Activated naive CD4-positive, alpha-beta T cell (primary cell): ENCODE data around the gene NDUFS2.
"Not testable (repeated sequence)": the region's sequence is repeated elsewhere in the genome, so short reads cannot be mapped to it uniquely, and the experiment has no call there.

ENCODE experiments used
- DNase-seq, 4 experiments: peaks; one replicate each; lab custom pipeline; 2025; lab: John Stamatoyannopoulos, UW

NDUFS2 gene

DNA sequence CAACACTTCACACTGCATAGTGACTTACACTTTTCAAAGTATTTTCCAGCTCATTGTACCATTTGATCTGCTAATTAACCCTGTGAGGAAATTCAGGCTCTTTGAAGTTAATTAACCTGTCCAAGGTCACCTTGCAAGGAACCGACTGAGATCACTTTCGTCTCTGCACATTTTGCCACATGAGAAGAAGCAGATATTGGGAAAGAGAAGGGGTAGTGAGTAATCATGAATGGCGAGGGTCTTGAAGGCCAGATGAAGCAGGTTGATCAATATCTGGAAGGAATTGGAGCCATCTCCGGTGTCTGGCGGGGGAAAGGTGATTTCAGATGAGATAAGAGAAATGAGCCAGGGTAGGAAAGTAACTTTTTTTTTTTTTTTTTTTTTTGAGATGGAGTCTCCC is 17.8 kb downstream of the NDUFS2 start:
- DNase-seq: no peak

DNA sequence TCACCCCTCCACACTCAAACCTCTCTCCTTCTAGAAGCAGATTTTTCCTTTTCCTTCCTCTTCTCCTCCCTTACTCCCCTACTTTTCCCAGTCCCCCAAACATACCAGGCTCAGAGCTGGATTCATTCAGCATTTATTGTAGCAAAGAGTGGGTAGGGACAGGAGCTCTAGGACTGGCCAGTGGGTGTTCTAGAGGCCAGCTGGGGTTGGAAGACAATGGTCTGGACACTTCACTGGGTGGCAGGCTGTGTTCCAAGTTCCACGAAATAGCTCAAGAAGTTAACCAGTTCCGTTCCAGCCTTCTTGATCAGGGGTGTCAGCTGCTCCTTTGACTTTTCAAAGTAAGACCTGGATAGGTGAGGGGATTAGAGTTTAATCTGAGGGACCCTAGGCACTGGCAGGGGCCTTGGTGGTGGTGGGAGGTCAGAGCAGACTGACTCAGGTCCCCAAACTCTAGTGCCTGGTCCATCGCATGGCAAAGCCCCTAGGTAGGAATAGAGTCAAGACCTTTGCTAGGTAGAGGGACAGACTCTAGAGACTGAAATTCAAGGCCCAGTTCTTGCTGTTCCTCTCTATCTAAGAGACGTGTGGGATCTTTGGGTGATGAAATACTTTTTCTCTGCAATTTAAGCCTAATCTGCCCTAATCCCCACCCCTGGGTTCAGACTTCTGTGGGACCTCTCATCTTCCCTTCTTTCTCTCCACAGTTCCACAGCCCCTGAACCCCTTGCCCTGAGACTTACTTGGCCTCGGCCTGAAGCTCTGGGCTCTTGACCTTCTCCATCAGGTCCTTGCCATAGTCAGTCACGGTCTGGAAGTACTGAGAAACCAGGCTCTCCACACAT is 20.2 kb downstream of the NDUFS2 start:
- DNase-seq: no peak

DNA sequence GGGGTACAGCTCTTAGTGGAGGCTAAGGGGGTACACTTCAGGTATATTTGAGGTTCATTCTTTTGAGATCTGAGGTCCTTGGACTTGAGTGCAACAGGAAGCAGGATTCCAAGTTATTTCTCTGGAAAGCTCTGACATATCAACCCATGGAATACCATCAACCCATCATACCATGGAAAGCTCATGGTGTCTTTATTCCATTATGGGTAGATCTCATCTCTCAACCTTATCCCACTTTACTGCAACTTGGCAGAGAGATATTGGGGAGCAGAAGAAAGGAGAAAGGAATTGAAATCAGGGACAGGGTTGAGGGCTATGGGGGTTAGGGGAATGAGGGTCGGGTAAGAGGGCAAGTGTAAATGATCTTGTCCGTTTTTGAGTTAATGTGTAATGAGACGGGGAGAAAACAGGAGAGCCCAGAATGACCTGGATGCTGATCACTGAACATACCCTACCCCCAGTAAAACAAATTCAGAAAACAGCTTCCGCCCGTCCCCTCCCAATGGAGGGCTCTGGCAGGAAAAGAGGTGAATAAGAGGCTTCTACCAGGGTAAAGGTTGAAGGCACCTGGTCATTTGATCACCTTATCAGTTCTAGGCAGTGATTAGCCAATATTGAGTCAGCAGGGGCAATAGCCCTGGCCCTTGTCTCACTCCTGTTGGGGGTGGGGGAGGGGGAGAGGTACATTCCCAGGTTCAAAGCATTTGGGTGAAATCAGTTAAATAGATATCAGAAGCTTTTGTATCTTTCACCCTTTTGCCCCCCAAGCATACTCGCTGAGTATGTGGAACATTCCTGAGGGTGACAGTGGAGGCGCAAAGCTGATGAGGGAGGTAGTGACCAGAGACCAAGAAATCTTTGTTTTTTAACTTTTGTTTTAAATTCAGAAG is 21.9 kb downstream of the NDUFS2 start:
- no peak for DNase-seq

DNA sequence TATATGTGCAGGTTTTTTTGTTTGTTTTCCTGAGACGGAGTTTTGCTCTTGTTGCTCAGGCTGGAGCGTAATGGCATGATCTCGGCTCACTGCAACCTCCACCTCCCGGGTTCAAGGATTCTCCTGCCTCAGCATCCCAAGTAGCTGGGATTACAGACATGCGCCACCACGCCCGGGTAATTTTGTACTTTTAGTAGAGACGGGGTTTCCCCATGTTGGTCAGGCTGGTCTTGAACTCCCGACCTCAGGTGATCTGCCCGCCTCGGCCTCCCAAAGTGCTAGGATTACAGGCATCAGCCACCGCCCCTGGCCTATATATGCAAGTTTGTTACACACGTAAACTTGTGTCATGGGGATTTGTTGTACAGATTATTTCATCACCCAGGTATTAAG is 22.5 kb downstream of the NDUFS2 start:
- not testable (repeated sequence) for DNase-seq

DNA sequence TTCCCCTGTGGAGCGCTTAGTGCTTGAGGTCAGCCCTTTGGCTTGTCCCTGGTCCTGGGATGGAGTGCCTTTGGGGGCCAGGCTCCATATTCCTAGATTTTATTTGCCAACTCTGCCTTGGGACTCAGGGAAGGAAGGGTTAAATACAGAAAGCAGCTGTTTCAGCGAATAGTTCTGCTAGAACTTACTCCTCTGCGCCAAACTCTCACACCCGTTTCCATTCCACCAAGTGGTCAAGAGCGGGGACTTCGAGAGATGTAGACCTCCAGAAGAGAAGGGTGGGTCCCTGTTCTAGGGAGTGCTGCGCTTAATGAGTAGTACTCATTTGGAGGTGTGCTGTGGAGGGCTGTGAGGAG is 23.0 kb downstream of the NDUFS2 start:
- no peak for DNase-seq

DNA sequence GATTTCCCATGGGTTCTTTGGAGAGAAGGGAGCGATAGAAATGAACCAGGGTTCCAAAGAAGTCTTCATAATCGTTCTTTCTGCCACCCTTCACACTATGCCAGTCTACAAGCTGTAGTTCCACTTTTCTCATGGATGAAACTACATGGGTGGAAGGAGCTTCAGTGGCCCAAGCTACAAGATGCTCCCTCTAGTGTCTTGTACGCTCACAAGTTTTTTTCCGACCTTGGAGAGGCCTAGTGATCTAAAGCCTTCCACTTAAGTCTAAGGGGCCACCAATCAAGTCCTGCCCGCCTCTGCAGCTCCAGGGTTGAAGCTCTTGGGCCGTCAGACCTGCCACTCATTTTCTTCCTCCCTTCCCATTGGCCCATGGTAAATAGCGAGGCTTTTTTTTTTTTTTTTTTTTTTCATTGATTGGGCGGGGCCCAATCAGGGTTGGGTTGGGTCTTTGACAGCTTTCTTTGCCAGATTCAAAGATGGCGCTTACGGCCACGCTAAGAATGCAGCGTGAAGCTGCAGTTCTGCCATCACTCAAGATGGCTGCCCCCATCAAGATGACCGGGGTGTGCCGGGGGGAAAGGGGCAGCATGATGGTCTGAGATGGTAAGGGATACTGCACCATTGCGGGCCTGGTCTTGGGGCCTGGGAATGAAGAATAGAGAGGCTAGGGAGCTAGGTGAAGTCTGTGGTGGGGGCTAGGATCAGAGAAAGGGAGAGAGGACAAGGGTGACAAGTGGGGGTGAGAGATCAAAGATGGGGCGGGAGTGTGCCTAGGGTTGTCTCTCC is 23.6 kb downstream of the NDUFS2 start, which contains the start of gene TOMM40L:
TSS of gene TOMM40L (plus strand) at position 527 of the 786 bp plus-strand sequence. CDS start 430 bp downstream, outside the sequence.
- peak; percentile 54 to 79 (median 73) for DNase-seq

DNA sequence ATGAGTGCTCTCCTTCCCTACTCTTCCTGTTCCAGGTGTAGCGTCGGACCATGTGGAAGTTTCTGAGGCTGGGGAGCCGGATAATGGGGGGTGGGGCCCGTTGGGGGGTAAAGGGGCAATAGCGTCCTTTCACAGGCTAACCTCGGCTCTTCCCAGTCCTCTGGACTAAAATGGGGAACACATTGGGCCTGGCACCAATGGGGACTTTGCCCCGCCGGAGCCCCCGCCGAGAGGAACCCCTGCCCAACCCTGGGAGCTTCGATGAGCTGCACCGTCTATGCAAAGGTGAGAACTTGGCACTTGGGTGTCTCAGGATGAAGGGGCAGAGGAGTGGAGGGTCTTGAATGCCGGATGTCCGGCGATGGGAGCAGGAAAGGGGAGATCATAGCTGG is 24.1 kb downstream of the NDUFS2 start:
- DNase-seq: no peak

DNA sequence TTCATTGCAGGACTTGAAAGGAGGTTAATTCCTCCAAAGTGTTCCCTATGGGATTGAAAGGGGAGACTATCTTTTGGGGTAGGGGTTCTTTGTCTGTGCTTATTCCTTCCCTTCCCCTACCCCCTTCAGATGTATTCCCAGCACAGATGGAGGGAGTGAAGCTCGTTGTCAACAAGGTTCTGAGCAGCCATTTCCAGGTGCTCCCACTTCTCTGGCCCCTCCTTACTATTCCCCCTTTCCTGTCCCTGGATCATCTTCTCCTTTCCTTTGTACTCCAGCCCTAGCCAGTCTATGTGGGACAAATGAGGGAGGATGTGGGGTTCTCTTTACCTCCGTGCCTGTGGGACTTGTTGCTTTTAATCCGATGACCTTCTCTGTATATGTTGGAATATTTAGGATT is 24.6 kb downstream of the NDUFS2 start:
- DNase-seq: no peak

DNA sequence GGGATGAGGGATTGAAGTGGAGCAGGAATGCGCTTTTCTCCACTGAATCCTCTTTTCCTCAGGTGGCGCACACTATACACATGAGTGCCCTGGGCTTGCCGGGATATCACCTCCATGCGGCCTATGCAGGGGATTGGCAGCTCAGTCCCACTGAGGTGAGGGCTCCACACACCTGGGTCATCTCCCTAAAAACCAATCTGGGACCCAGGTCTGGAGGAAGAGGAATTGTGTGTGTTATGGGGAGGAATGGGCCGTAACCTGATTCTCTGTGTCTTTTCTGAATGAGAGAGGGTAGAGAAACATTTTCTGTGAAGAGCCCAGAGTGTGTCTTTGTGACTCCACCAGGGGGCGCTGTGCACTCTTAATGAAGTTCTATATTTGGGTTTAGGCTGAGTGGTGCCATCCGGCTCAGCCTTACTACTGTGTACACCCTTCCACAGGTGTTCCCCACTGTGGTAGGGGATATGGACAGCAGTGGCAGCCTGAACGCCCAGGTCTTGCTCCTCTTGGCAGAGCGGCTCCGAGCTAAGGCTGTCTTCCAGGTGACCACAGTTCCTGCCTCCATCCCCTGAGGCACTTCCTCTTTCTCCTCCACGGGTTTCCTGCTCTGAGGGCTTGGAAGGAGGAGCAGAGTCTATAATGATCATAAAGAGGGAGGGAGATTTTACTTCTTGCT is 25.2 kb downstream of the NDUFS2 start:
- DNase-seq: peak; percentile 79 to 89 (median 88)

DNA sequence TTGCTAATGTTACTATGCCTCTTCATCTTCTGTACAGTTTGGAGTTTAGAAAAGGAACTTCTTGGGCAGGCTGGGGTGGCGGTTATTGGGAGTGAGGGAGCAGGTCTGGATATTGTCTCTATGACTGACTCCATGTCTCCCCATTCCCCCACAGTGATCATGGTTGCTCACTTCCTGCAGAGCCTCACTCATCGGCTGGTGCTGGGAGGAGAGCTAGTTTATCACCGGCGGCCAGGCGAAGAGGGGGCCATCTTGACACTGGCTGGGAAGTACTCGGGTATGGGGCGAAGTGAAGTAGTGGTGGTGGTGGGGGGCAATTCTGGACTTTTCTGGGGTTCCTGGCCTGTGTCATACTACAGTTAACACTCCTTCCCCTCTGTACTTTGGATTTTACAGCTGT is 25.9 kb downstream of the NDUFS2 start:
- DNase-seq: no peak

DNA sequence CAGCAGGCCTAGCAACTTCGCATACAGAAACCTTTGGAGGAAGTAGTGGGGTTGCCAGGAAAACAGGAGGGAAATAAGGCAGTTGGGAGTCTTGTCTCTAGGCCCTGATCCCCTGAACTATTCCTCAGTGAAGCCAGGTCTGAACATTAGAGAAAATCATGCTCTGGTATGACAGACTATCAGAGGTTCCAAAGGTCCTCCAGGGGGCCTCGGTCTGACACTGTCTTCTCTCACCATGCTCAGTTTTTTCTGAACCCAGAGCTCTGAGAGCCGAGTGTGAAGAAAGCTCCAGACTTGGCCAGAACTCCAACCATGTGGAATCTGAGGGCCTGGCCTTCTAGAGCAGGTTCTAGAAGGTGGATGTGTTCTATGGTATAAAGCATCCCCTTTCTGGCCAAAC is 27.7 kb downstream of the NDUFS2 start:
- DNase-seq: no peak

DNA sequence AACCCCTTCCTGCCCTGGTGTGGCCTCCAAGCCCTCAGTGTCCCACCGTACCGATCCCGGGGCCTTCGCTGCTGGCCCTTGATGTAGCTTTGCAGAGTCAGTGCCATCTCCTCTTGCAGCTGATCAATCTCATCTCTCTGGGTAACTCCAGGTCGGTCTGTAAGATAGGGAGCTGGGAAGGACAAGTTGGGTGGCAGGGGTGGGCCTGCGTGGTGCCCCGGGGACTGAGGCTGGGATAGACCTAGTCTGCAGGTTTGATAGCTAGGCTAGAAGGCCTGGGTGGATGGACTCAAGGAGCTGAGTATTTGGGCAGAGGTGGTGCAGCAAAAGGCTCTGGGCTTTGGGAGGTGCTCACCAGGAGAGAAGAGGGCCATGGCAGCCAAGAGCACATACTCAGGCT is 28.6 kb downstream of the NDUFS2 start:
- no peak for DNase-seq

DNA sequence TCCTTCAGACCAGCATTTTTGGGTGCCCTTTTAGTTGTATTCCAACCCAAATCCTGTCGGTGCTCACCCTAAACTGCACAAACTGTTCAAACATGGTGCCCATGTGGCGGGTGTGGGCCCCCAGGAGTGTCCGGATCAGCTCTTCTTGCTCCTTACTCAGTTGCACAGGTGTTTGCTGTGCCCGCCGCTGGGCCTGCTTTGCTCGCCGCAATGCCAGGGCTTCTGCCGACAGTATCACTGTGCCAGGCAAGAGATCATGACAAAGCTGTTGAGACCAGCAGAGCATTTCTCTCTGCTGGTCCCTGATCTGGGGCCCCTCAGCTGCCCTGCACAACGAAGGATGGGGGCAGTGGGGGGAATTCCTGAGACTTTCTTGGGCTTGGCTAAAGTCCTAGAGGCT is 30.9 kb downstream of the NDUFS2 start:
- no peak for DNase-seq

DNA sequence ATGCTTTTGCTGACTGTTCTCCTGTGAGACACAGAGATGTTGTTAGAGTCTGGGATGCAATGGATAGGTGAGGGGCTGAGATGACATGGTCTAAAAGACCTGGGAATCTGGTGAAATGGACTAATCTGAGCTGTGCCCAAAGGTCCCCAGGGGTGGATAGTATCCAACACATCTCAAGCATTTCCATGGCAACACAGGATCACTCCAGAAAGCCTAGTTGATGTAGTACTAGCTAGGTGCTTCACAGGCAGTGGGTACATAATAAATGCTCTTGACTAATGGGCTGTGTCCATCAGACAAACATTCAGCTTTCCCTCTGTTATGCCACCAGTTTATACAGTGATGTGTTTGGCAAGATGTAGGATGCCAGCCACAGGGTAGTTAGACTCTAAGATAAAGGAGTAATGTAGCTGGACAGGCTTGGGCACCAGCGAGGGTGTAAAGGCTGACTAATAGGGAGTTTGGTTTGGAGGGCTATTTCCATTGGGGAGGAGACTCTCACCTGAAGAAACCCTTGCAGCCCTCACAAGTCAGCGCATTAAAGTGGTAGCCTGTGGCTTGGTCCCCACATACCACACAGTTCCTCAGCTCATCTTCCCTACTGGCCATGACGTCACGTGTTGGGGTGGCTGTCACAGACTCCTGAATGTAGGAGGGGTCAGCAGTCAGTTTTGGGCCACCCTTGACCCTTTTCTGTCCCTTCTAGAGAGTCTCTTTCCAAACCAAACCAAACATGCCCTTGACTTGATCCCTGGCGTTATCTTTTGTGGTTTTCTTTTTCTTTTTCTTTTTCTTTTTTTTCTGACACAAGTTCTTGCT is 34.0 kb downstream of the NDUFS2 start:
- no peak for DNase-seq

DNA sequence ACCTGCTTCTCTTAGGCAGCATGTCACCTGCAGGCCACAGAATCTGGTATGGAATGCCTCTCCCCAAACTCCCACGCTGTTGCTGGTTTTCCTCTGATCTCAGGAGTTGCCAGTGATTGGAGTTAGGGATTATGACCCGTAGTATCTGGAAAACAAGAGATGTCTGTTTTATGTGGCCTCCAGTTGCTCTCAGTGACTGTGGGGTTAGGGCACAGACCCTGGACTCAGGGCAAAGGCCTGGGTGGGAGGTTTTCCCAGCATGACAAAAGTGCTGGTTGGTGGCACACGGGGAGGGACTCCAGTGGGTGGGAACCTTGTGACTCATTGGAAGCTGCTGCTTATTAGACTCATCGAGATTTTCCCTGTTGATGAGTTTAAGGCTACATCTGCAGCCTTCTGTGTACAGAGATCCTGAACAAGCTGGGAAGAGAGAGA is 35.9 kb downstream of the NDUFS2 start, which contains the start of gene NR1I3:
TSS of gene NR1I3 (minus strand) at position 165 of the 435 bp plus-strand sequence. CDS start 1,638 bp downstream, outside the sequence.
- no peak for DNase-seq

DNA sequence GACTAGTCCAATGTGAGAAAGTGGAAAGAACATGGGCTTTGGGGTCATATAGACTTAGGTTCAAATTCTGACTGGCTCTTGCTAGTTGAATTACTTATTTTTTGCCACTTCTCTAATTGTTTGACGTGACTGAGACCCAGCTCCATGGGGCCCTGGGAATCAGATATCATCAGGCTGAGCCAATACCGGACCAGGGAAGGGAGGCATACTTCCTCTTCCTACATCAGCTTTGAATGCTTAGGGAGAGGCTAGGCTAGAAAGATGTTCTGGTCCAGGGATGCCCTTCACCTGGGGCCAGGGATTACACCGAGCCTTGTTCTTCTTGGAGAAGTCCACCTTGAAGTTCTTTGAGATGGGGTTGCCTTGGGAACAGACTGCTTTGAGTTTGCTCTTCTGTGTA is 39.5 kb downstream of the NDUFS2 start:
- no peak for DNase-seq

DNA sequence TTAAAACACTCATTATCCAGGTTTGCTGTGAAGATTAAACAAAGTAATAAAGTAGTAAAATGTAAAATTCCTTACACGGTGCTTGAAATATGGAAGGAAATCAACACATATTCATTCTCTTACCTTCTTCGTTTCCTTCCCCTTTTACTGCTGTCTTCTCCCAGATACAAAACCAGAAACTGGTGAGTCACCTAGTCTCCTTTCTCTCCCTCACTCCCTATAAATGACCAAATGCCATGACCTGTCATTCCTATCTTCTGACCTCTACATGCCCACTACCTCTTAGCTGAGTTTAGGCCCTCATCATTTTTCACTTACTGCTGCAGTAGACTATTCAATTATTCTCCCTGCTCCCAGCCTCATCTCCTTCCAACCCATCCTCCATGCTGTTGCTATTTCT is 40.1 kb downstream of the NDUFS2 start:
- DNase-seq: no peak

DNA sequence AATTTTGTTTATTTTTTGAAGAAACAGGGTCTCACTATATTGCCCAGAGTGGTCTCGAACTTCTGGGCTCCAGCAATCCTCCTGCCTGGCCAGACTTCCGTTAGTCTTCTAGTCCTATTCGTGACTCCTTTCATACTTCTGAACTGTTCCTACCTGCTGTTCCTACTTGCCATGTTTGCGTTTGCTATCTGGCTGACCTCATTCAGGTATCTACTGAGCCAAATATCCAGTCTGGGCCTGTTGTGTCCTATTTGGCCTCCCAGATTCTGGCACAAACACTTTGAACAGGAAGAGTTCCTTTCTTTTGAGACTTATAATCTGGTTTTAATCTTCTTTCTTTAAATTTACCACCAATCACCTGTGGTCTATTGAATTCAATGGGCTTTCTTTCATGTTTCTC is 42.7 kb downstream of the NDUFS2 start:
- DNase-seq: no peak

DNA sequence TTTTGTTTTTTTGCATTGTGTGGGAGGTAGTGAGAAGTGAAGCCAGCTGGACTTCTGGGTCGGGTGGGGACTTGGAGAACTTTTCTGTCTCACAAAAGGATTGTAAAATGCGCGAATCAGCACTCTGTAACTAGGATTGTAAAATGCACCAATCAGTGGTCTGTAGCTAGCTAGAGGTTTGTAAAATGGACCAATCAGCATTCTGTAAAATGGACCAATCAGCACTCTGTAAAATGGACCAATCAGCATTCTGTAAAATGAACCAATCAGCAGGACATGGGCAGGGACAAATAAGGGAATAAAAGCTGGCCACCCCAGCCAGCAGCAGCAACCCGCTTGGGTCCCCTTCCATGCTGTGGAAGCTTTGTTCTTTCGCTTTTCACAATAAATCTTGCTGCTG is 47.9 kb downstream of the NDUFS2 start:
- not testable (repeated sequence) for DNase-seq

DNA sequence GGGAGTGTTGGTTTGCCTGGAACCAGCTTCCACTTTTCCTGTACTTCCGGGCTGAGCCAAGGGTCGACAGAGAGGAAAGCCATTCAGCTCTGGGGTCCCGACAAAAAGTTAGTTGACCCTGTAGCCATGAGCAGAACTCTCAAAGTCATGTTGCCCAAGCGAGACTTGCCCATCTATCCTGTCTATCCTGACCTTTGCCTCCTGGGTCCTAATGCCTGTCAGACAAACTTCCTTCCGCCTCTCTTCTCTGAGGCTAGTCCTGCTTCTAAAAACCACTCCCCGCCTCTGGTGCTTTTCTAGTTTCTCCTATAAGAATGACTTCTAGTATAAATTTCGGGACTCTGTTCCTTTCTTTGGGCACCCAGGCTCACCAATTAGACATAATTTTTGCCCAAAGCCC is 48.7 kb downstream of the NDUFS2 start:
- DNase-seq: no peak

DNA sequence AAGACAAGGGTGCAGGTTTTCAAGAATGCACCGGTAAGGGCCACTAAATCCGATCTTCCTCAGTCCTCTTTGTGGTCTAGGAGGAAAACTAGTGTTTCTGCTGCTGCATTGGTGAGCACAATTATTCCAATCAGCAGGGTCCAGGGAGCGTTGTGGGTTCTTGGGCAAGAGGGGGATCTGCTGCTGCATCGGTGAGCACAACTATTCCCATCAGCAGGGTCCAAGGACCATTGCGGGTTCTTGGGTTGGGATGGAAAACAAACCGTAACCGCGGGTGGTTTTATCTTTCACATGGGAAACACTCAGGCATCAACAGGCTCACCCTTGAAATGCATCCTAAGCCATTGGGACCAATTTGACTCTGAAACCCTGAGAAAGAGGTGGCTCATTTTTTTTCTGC is 49.4 kb downstream of the NDUFS2 start:
- DNase-seq: no peak
